Stimulated activated CD4-positive, alpha-beta T cell treated with anti-CD3 and anti-CD28 coated beads, Interleukin-2, amount 100 ng/mL, for 48 hours (primary cell): ENCODE measurements around the gene IL7R.
"Not testable (repeated sequence)": the region's sequence is repeated elsewhere in the genome, so short reads cannot be mapped to it uniquely, and the experiment has no call there.

Source experiments
- DNase-seq, 2 donors: peaks; one replicate each; pipeline ENCODE4 v3.0.0-alpha.2; 2020

The IL7R gene

DNA sequence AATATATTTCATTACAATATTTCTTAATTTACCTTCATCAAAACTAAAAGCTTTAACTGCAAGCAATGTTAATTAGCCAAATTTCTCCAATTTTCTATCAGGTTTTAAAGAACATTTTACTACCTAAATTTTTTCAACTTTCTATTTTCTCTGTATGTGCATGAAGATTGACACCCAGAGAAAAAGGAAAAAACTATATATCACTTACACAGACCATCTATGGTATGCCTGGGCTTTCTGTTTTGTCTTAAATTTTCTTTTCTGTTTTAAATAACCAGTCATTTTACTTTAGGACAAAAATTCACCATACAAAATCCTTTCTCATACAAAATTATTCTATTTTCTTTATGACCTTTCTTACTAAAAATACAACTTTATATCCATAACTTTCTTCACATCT is 13.8 kb upstream of the IL7R start:
- no peak for DNase-seq

DNA sequence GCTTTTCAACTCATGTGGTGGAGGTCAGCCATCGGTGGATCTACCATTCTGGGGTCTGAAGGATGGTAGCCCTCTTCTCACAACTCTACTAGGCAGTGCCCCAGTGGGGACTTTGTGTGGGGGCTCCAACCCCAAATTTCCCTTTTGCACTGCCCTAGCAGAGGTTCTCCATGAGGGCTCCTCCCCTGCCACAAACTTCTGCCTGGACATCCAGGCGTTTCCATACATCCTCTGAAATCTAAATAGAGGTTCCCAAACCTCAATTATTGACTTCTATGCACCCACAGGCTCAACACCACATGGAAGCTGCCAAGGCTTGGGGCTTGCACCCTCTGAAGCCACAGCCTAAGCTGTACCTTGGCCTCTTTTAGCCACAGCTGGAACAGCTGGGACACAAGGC is 11.2 kb upstream of the IL7R start:
- not testable (repeated sequence) for DNase-seq

DNA sequence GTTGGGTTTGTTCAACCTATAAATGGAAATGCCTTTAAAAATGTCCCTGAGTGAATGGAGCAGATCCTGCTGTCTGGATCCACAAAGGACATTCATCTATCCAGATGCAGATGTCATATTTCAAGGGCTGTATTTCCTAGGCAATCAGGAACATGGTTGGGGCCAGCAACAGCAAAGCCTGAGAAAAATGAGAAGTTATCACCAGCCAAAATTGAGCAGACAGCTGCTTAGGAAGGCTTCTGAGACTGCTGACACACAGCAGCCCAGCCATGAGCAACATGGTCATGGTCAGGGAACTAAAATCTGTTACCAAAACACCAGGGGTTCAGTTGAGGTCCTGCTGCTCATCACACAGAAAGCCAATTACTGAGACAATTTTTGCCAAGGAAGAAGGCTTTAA is 9.2 kb upstream of the IL7R start:
- no peak for DNase-seq

DNA sequence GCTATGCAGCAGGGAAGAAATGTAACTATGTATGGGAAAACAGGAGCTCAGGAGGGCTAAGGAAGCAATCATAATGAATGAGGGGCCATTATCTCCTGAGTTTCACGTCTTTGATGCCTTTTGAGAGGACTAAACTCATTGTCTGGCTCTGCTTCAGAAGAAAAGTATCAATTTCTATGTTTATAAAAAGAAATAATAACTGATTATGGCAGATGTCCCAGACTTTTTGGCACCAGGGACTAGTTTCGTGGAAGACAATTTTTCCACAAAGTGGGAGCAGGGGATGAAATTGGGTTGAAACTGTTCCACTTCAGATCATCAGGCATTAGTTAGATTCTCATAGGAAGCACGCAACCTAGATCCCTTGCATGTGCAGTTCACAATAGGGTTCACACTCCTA is 8.7 kb upstream of the IL7R start:
- no peak for DNase-seq

DNA sequence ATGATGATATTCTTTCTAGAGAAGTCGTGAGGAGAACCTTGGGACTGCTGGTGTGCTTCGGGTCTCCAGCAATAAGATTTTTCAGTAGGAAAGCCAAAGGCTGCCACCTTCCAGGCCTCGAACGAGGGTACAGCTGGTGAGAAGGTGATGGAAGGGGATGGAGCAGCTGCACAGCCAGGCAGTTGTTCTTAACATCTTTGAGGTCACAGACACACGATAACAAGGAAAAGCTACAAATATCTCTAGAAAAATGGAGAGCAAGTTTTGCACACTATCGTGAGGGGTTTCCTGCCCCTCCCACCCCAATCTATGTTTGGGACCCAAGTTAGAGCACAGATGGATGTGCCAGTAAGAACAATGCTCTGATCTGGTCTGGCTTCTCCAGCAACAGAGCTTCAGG is 6.8 kb upstream of the IL7R start:
- DNase-seq, result no peak

DNA sequence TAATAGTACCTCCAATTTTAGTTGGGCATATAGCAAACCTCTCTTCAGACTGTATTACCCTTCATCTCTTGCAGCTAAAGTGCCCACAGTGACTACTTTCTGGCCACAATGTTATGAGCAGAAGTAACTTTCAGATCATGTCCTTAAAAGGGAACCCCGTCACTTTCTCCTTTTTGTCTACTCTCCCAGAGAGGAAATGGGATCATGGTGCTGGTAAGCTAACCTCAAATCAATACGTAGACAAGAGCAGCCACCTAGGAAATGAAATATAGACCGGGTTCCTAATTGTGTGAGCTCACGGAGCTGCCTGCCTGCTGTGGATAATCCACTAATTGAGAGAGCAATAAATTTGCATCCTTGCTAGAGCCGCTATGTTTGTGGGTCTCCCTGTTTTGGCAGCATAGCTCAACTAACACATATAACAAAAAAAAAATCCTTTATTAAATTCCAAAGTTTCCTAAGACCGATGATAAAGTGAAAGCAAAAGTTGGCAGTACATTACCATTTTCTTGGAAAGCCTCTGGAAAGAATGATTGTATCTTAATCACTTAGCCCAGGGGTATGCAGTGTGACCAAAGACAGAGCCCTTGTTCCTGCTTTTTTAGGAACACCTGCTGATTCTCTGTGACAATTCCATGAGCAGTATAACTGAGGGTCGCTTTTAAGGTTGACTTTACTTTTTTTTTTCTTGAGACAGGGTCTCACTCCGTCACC is 5.6 kb upstream of the IL7R start:
- DNase-seq, result no peak

DNA sequence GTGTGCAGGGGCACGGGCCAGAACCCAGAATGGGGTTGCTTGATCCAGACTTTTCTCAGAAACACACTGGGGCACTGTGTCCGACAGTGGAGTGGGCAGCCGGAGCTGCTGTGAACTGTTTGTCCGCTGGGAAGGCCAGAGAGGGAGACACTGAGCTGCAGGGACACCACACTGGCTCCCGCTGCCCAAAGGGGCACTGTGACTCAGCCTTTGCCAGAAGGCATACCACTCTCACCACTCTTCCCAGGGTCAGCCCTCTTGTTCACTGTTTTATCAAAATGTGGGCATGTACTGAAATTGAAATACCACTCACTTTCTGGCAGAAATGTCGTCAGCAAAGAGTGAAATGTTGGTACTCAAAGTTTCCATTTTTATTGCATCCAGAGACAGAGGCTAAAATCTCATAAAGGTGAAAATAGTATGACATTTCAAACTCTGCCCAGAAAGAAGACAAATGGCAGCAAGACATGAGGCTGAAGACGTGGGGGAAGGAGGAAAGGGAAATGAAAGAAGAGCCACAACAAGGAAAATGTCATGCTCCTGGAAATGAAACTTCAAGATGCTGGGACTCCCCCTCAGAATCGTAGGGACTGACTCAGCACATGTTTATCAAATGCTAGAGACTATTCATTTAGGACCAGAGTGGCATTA is 4.5 kb upstream of the IL7R start:
- DNase-seq, result no peak

DNA sequence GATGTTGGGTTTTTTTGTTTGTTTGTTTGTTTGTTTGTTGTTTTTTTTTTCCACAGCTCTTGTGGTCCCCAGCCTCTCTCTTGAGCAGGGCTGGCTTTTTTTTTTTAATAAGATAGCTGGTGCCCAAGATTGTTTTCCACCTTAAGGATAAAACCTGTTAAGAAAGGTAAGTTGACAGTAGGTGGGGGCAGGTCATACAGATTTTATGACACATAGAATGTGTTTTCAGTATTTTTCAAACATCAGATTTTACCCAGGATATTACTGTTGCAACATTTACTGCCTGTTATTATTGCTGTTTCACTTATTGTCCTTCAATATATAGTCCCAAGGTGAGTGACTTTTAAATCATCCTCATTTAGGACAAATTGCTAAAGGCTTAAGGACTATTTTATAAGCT is 3.9 kb upstream of the IL7R start:
- DNase-seq, result no peak

DNA sequence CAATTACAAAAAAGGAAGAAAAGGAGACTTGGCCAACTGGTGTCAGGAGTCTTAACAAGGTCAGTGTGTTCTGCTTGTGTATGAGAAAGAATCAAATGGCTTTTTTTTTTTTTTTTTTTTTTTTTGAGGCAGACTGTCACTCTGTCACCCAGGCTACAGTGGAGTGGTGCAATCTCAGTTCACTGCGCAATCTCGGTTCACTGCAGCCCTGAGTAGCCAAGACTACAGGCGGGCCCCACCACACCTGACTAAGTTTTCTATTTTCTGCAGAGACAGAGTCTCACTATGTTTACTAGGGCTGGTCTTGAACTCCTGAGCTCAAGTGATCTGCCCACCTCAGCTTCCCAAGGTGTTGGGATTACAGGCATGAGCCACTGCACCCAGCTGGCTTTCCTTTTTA is 3.1 kb upstream of the IL7R start:
- DNase-seq, result peak in 1 of 2 donors; percentile 53

DNA sequence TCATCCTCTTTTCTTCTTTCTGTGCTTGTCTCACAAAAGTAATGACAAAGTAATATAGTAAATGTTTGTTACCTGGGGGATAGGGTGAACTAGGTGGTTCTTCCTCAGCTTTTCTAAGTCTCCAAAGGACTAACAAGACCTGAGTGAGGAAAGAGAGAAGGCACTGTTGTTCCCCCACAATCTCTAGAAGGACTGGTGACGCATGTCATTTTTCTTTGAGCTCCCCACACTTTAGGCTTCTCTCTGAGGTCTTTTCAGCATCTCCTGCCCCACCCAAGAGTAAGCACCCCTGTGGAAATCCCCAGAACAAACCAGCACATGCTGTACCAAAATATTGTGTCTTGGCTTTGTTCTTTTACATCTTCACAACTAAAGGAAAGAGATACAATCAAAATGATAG is 2.4 kb upstream of the IL7R start:
- DNase-seq, result no peak

DNA sequence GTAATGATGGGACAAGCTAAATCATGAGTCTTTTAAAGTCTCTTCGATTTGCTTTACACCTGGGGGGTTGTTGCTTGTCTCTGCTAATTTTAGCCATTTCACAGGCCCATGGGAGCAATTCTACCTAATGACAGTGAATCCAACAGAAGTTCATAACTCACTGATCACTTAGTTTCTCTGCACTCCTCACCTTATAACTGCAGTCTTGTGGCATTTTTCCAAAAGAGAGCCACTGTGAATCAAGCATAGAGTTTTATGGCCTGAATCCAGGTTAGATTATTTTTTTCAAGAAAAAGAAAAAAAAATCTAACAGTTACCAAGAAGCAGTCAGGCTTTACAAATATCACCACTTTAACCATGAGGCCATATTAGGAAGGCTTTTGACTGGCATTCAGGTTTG is 1.5 kb upstream of the IL7R start:
- DNase-seq, result no peak

DNA sequence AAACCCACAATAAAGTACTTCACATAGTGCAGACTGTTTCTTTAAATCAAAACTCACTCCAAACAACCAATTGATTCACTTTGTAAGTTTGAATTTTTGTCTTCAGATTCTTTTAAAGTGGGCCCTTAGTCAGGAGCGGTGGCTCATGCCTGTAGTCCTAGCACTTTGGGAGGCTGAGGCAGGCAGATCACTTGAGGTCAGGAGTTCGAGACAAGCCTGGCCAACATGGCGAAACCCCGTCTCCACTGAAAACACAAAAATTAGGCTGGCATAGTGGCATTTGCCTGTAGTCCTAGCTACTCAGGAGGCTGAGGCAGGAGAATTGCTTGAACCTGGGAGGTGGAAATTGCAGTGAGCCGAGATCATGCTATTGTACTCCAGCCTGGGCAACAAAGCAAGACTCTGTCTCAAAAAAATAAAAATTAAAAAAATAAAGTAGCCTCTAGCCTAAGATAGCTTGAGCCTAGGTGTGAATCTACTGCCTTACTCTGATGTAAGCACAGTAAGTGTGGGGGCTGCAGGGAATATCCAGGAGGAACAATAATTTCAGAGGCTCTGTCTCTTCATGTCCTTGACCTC is 416 bp upstream of the IL7R start:
- not testable (repeated sequence) for DNase-seq

DNA sequence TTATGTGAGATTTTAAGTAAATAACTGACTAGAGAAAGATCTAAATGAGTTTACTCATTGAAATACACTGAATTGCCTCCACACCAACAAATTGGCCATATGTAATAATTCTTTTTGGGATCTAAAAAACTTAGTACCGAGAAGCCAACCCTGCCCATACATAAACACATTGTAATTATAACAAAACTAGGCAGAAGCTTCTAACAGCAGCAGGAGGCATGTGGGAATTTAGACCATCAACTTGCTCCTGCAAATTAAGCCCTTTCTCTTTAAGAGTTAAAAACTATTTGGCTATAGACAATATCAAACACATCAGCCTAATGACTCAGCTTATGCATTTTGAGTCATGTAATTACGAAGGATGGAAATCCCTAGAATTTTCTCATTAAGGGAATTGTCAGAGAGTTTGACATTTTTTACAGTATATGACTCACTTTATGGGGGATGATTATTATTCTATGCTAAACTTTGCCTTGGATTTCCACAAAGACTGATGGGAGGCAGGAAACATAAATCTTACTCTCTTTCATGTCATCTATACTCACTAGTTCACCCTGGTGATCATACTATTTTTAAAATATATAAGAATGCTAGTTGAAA is 1.0 kb downstream of the IL7R start:
- DNase-seq, result no peak

DNA sequence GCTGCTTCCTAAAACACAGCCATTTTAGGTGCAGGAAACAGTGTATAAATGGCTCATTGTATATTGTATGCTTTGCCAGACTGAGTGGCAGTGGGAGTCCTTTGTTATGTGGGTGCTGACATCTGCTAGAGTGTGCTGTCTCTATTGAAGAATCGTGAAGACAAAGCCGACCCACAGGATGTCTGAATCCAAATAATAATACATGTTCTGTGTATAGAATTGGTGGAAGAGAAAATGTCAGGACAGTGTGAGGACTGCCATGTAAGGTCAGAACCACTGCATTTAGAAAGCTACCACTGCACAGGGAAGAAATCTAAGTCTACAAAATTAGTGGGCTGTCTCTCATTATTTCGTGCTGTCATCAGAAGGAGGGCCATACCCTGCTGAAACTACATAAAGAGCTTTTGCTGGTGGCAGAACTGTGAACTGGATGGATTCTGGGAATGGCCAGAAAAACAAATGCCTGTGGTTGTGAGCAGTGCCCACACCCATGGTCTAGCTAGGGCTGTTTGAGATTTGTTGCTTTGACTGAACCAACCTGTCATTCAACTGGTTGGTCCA is 2.5 kb downstream of the IL7R start:
- no peak for DNase-seq

DNA sequence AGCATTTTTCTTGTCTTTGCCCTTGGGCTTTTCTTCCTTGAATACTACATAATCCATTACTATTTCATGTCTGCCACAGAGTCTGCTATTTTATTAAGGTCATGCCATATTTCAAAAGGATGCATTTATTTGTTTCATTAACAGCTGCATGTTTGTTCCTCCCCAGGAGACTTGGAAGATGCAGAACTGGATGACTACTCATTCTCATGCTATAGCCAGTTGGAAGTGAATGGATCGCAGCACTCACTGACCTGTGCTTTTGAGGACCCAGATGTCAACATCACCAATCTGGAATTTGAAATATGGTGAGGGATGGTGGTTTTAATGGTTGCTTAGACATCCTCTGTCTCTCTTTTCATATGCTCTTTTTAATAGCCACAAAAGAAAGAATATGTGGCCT is 4.0 kb downstream of the IL7R start:
- no peak for DNase-seq

DNA sequence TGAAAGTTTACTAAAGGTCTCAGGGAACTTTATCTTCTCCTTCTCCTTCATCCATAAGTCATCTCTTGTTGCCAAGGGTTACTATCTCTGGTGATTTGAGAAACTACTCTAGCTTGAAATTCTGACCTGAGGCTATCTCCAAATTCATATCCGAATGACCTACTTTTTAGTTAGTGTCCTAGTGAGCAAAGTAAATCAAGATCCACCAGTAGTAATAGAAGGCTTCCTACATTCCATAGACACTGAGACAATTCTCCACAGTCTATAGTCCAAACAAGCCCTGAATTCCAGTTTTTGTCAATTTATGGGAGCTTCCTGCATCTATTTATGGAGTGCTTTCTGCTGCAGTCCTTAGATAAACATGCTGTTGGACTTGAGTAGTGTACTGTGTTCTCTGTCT is 5.0 kb downstream of the IL7R start:
- no peak for DNase-seq

DNA sequence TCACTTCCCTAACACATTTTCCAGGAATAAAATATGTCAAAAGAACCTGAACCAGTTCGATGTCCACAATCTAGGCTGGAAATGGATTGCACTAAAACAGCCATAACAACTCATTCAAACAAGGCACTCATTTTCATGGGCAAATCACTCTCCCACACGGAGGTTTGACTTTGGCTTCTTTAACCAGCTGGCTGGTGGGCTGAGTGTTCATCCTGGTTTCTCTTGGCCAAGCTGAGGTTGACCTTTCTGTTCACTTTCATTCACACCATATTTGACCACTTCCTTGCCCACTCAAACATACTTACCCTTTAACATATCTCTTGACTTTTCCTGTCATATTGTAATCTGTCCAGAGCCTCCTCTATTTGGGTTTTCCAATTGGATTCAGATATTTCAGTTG is 5.4 kb downstream of the IL7R start:
- no peak for DNase-seq

DNA sequence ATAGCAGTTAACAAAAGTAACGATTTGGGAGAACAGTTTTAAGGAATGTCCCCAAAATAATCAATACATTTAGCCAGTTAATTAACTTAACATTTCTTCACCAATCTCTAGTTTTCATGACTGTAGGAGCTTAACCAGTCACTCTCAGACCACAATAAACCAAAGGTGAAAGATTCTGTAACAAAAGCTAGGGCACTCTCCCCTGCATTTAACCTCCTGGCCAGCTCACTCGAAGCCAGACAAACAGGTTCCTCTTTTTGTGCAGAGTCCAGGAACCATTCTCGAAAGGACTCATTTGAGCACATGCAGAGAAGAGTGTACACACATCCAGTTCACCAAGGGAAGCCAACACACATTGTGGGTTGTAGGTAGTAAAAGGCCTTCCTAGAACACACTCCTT is 6.5 kb downstream of the IL7R start:
- no peak for DNase-seq

DNA sequence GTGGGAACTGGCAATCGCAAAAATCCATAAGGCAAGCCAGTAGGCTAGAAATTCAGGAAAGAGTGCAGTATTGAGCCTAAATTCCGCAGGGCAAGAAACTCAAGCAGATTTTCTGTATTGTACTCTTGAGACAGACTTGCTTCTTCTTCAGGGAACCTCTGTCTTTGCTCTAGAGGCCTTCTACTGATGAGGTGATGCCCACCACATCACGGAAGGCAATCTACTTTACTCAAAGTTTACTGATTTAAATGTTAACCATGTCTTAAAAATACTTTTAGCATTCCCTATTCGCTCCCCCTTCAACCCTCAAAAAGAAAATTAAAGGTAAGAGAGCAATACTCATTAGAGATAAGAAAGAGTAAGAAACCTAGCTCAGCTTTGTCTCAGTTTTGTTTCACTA is 11.3 kb downstream of the IL7R start:
- DNase-seq, result no peak

DNA sequence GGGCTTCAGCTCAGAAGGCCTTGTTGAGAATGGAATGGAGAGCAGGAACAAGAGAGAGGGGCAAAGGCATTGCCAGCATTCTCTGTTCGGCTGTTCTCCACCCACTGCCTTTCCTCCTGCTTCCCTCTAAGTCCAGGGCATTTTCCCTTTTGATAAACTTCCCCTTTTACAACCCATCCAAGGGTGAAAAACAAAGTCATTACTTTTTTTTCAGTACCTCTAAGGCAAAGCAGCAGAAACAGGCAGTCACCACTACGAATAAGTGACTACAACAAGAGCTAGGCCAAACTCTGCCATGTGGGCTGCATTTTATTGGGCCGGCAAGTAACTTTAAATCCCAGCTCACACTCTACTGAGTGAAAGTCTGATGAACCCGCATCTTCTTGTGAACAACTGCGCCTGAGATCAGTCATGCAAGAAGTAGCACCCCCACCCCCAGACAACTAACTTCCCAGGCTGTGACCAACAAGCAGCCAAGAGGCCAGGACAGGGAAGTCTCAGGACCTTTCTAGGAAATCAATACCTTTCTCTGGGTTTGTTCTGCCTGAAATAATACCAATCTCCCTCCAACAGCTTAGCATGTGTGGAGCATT is 13.1 kb downstream of the IL7R start:
- DNase-seq, result no peak

DNA sequence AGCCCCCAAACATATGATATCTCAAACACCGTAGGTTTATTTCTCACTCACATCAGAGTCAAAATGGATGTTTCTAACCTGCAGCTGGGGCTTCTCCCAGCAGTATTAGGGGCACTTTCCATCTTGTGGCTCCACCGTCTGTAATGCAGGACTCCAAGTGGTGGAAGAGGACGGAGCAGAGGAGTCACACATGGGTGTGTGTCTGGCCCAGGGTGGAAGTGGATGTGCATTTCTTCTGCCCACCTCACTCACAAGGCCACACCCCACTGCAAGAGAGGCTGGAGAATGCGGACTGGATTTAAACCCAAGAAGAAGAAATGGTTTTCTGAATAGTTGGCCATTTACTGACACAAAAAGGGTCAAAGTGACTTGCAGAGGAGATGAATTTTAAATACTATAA is 13.9 kb downstream of the IL7R start:
- DNase-seq, result no peak

DNA sequence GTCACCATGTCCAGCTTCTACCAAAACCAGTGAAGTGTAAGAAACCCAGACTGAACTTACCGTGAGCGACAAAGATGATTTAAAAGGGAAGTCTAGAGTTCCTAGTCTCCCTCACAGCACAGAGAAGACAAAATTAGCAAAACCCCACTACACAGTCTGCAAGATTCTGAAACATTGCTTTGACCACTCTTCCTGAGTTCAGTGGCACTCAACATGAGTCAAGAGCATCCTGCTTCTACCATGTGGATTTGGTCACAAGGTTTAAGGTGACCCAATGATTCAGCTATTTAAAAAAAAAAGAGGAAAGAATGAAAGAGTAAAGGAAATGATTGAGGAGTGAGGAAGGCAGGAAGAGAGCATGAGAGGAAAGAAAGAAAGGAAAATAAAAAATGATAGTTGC is 19.8 kb downstream of the IL7R start:
- DNase-seq, result no peak

DNA sequence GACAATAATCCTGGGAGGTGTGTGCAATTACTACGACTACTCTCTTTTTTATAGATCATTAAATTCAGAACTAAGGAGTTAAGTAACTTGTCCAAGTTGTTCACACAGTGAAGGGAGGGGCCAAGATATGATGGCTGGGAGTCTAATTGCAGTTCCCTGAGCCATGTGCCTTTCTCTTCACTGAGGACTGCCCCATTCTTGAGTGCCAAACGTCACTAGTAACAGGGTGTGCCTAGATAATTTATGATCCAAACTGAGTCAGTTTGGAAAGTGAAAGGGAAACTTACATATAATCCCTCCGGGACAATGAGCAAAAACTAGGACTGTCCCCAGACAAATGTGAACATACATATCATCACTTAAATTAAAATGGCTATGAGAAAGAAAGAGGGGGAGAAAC is 20.2 kb downstream of the IL7R start:
- DNase-seq, result no peak

DNA sequence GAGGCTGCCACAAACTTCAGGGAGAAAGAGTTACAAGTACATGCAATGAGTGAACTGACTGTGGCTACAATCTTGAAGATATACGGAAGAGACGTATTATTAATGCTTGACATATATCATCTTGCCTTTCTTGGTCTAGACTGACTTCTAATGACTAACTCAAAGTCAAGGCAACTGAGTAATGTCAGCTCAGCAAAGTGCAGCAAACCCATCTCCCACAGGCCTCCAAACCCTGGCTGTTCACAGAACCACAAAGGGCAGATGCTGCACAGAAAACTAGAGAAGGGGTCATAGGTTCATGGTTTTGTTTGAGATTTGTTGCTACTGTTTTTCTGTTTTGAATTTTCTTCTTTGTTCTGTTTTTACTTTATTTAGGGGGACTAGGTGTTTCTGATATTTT is 21.0 kb downstream of the IL7R start:
- no peak for DNase-seq
